ENCODE data around the gene CALHM3.
"Not testable (repeated sequence)": the region's sequence is repeated elsewhere in the genome, so short reads cannot be mapped to it uniquely, and the experiment has no call there.

The CALHM3 gene

GRCh38 chr10:103502849-103503660 is 24.0 kb upstream of the CALHM3 start:
- no peak for DNase-seq (ENCODE audit: low read depth)

- DNase-seq (ENCODE audit: low read depth) = no peak
Measured at GRCh38 chr10:103501186-103501585, 22.1 kb upstream of the CALHM3 start.

DNA sequence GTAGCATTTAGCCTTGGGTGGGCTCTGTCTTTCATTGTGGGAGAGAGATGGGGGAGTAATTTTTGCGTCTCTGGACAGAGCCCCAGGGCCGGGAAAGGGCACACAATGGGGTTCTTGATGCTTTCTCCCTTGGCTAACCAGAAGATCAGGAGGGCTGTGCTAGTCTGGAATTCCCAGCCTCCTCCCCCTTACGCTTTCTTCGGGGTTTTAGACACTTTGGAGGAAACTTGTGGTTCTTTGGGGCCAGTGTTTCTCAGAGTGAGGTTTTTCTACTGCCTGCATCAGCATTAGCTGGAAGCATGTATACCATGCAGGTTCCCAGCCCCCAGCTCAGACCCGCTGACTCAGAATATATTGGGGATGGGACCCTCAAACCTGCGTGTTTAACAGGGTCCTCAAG is 21.4 kb upstream of the CALHM3 start:
- no peak for DNase-seq (ENCODE audit: low read depth)

GRCh38 chr10:103499881-103500280 is 20.8 kb upstream of the CALHM3 start:
- peak; percentile 25 for DNase-seq (ENCODE audit: low read depth)

GRCh38 chr10:103498936-103499638 is 20.0 kb upstream of the CALHM3 start:
- no peak for DNase-seq (ENCODE audit: low read depth)

- DNase-seq (ENCODE audit: low read depth) = no peak
Measured at GRCh38 chr10:103497161-103497915, 18.3 kb upstream of the CALHM3 start.

DNA sequence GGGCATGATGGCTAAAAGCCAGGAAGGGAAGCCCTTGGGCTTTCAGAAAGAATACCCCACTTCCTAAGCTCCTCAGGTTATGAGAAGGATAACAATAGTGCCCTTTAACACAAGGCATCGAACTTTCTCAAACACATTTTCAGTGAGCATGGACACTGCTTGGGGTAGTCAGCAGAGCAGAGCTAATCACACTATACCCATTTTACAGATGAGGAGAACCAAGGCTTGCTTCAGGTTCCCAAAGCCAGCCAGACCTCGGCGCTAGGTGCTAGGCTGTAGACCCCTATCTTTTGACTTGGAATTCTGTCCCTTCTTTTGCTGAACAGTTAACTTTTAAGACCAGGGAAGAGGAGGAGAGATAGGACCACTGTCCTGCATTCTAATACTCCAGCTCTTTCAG is 16.3 kb upstream of the CALHM3 start:
- no peak for DNase-seq (ENCODE audit: low read depth)

- no peak for DNase-seq (ENCODE audit: low read depth)
Measured at GRCh38 chr10:103493916-103494877, 15.2 kb upstream of the CALHM3 start.

DNA sequence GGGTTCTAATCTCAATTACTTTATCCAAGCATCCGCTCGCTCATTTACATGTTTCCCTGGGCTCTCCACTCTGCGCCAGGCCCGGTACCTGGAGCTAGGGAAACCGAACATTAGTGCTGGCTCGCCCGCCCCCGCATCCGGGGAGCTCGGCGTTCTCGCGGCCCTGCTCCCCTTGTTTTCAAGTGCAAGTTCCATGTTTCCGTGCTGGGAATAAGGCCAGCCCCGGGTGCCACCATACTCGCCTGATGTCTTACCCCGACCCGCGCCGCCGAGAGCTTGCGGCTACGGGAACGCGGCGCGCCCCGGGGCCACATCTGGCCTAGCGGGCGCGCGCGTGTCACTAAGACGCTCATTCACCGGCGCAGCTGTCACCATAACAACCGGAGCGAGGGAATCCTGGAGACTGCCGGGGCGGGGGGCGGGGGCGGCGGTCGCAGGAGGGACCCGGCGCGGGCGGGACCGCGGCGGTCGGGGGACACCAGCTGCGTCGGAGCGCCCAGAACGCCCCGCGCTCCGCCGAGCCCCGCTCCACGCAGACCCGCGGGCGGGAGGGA is 14.4 kb upstream of the CALHM3 start, which contains the start of gene NEURL1:
TSS of gene NEURL1 (plus strand) at position 344 of the 554 bp plus-strand sequence. CDS start 683 bp downstream, outside the sequence.
- DNase-seq (ENCODE audit: low read depth) = no peak

DNA sequence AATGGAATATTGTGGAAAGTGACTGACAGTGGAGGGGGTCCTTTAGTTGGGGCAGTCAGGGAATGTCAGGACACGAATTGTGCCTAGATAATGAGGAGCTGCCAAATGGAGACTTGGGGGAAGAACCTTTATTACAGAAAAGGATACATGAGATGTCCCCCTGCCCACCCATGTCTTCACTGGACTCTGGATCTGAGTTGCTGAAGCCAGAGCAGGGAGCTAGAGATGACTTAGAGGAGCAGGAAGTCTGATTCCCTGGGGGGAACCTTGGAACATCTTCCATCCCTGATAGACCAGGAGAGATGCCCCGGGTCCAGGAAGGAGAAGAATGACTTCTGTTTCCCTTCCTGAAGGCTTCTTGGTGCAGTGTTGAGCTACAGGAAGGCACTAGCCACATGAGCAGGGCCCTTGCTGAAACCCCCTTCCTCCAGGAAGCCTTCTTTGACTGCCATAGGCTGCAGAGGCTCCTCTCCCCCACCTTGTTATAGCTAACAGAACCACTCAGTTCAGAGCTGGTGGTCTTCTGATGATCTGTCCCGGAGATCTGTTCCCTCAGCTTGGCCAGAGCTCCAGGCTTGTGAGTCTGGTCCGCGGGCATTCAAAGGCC is 13.7 kb upstream of the CALHM3 start:
- DNase-seq (ENCODE audit: low read depth) = no peak

DNA sequence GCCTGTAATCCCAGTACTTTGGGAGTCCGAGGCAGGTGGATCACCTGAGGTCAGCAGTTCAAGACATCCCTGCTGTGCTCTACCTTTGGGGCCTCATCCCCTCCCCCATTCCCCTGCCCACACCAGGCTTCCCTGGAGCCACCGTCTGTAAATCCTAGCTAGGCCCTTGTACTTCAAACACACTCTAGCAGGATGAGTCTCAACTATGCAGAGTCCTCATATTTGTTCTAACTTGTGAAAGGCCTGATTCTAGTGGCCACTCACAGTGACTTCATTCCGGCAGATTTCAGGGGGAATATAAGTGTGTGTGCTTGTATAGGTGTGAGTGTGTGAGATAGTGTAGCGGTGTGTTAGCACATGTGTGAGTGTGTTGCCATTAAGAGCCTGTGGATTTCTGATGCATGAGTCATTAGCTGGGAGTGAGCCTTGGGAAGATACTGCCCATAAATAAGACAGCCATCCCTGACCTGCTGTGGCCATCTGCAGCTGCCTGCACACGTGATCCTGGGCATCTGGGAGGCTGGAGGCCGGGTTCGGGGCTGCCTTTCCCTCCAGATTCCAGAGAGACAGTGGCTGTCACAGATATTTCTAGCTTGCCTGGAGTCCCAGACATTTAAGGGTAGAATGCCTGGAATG is 12.8 kb upstream of the CALHM3 start:
- DNase-seq (ENCODE audit: low read depth) = peak; percentile 94

- no peak for DNase-seq (ENCODE audit: low read depth)
Measured at GRCh38 chr10:103490986-103491314, 11.9 kb upstream of the CALHM3 start.

DNA sequence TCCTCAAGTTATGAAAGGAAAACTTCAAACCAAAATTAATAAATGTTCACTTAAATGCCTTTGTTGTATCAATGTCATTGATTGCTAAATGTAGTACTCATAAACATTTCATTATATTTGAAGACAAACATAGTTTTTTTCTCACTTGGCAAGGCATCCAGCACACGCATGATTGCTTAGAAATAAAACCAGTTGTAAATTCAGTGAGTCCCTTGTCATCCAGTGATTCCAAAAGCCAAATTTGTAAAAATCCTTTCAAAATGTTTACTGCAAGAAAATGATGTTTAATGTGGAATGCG is 8.3 kb upstream of the CALHM3 start:
- DNase-seq (ENCODE audit: low read depth) = no peak

DNA sequence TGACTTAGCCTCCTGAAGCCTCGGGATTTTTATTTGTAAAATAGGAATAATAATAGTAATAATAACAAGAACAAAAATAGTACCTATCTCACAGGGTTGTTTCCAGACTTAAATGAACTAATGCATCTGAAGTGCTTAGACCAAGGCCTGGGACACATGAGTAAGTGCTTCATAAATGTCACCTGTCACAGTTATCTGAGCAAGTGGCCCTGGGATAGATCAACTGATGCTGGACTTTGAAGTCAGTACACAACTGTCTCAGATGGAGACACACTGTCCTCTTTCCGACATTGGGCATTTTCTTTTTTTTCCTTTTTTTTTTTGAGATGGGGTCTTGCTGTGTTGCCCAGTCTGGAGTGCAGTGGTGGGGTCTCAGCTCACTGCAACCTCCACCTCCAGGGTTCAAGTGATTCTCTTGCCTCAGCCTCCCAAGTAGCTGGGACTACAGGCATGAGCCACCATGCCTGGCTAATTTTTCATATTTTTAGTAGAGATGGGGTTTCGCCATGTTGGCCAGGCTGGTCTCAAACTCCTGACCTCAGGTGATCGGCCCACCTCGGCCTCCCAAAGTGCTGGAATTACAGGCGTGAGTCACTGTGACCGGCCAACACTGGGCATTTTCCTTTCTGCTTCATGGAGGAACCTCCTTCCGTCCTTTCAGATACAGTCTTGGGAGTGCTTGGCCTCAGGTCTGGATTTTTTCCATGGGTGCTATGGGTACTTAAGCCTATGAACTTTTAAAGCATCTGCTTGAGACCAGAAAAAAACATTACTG is 7.8 kb upstream of the CALHM3 start:
- not testable (repeated sequence) for DNase-seq (ENCODE audit: low read depth)

GRCh38 chr10:103481974-103482531 is 3.0 kb upstream of the CALHM3 start:
- peak; percentile 75 for DNase-seq (ENCODE audit: low read depth)

DNA sequence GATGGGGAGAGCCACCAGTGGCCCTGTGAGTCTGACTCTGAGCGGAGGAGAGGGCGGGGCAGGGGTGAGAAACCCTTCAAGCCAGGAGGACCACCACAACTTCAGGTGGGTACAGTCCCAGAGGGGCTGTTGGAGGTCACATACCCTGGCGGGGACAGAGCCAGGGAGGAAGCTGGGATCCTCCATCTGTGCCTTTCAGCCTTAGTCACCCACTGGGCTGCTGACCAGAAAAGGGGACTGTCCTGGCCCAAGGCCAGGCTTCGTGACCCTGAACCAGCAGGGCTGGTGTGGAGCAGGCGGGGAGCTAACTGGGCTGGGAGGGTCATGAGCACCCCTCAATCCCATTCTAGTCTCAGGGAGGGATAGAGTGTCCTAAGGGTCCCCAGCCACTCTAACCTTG is 1.5 kb upstream of the CALHM3 start:
- peak; percentile 21 for DNase-seq (ENCODE audit: low read depth)

- no peak for DNase-seq (ENCODE audit: low read depth)
Measured at GRCh38 chr10:103478671-103479070, 369 bp downstream of the CALHM3 start.

GRCh38 chr10:103476046-103476768 is 2.8 kb downstream of the CALHM3 start:
- no peak for DNase-seq (ENCODE audit: low read depth)

- DNase-seq (ENCODE audit: low read depth) = no peak
Measured at GRCh38 chr10:103475437-103475836, 3.6 kb downstream of the CALHM3 start.
